ENCODE data around the gene FUS. TPM values are rescaled to one million over a fixed set of nuclear protein-coding genes. Genes with fewer than 3 reads are reported as not detected.
"Not testable (repeated sequence)": the region's sequence is repeated elsewhere in the genome, so short reads cannot be mapped to it uniquely, and the experiment has no call there.

The FUS gene
- total RNA-seq, 1 experiment from 2014 or later = 629 TPM

GRCh38 chr16:31134625-31135534 lies 45.1 kb upstream of the FUS start:
- TSS peak; percentile 68 for BruUV-seq (replicated peaks)
- CTCF ChIA-PET = interaction anchor here (0.6 to 3.8 kb wide), 7 partner anchors 18 to 324 kb away, joined by 3 to 18 read pairs (median 3); partner anchors contain the start of genes ARMC5, HSD3B7 and KAT8

GRCh38 chr16:31135535-31136286 lies 44.2 kb upstream of the FUS start, which contains the start of gene PRSS8:
TSS of gene PRSS8 (minus strand) at chr16:31135727. CDS start at chr16:31135498, 229 bp downstream.
- Mint-ChIP-seq H3K4me1 (ENCODE audit: low read depth, unreplicated experiment) (peaks cover 74% of the 10 kb centered on the region), H3K27ac (ENCODE audit: unreplicated experiment) (peak within 1 kb of the TSS; percentile 6), H3K36me3 (ENCODE audit: insufficient read depth, unreplicated experiment) (peaks cover 72% of the 10 kb centered on the region), H3K4me3 (ENCODE audit: low read depth, unreplicated experiment) (peak within 1 kb of the TSS; percentile 93), H3K27me3 (ENCODE audit: unreplicated experiment) (no peaks in the 10 kb centered on the region), H3K9me3 (ENCODE audit: low read depth, unreplicated experiment) (no peaks in the 10 kb centered on the region)
- CTCF ChIA-PET = interaction anchor here (0.6 to 3.8 kb wide), 5 partner anchors 18 to 186 kb away, joined by 3 to 18 read pairs (median 3); partner anchors contain the start of genes HSD3B7 and KAT8
- intact Hi-C loops (cut with micrococcal nuclease; ENCODE audit: unreplicated experiment) = loop anchor here (2.0 kb wide), 1 partner anchor 19 kb away; the partner anchor contains the start of gene KAT8
- no peak for TF ChIP-seq CTCF (IDR thresholded peaks at IDR 0.05; ENCODE audit: unreplicated experiment)
- DNase-seq = peak; percentile 91
- no TSS peak for BruUV-seq (replicated peaks)

More at GRCh38 chr16:31134625-31135534, 45.1 kb upstream of the FUS start:
- no peaks in the 10 kb centered on the region for H3K9me3 Mint-ChIP-seq (ENCODE audit: low read depth, unreplicated experiment)
- intact Hi-C loops (cut with micrococcal nuclease; ENCODE audit: unreplicated experiment) = loop anchor here (2.0 kb wide), 1 partner anchor 18 kb away; the partner anchor contains the start of gene KAT8
- H3K4me1 Mint-ChIP-seq (ENCODE audit: low read depth, unreplicated experiment) = peaks cover 74% of the 10 kb centered on the region
- H3K36me3 Mint-ChIP-seq (ENCODE audit: insufficient read depth, unreplicated experiment) = peaks cover 78% of the 10 kb centered on the region
- H3K27ac Mint-ChIP-seq (ENCODE audit: unreplicated experiment) = peak overlapping the region; percentile 6
- TF ChIP-seq CTCF (IDR thresholded peaks at IDR 0.05; ENCODE audit: unreplicated experiment) = no peak
- H3K27me3 Mint-ChIP-seq (ENCODE audit: unreplicated experiment) = no peaks in the 10 kb centered on the region
- peak overlapping the region; percentile 93 for H3K4me3 Mint-ChIP-seq (ENCODE audit: low read depth, unreplicated experiment)
- peak; percentile 79 for DNase-seq

GRCh38 chr16:31136287-31136662 lies 43.7 kb upstream of the FUS start:
- Mint-ChIP-seq H3K27ac (ENCODE audit: unreplicated experiment) (peak overlapping the region; percentile 6), H3K4me1 (ENCODE audit: low read depth, unreplicated experiment) (peaks cover 74% of the 10 kb centered on the region), H3K4me3 (ENCODE audit: low read depth, unreplicated experiment) (peak overlapping the region; percentile 93), H3K27me3 (ENCODE audit: unreplicated experiment) (no peaks in the 10 kb centered on the region), H3K36me3 (ENCODE audit: insufficient read depth, unreplicated experiment) (peaks cover 69% of the 10 kb centered on the region), H3K9me3 (ENCODE audit: low read depth, unreplicated experiment) (no peaks in the 10 kb centered on the region)
- intact Hi-C loops (cut with micrococcal nuclease; ENCODE audit: unreplicated experiment) = no loop called here
- no TSS peak for BruUV-seq (replicated peaks)
- DNase-seq = no peak
- TF ChIP-seq CTCF (IDR thresholded peaks at IDR 0.05; ENCODE audit: unreplicated experiment) = no peak
- CTCF ChIA-PET = interaction anchor here (1.0 to 3.8 kb wide), 2 partner anchors 19 to 43 kb away, joined by 3 to 18 read pairs; partner anchors contain the start of gene KAT8

- H3K9me3 Mint-ChIP-seq (ENCODE audit: low read depth, unreplicated experiment); DNase-seq; H3K4me3 Mint-ChIP-seq (ENCODE audit: low read depth, unreplicated experiment); BruUV-seq (replicated peaks); CTCF ChIA-PET; H3K27me3 Mint-ChIP-seq (ENCODE audit: unreplicated experiment); intact Hi-C loops (cut with micrococcal nuclease; ENCODE audit: unreplicated experiment); H3K27ac Mint-ChIP-seq (ENCODE audit: unreplicated experiment): not testable (repeated sequence)
- Mint-ChIP-seq H3K4me1 (ENCODE audit: low read depth, unreplicated experiment) (peaks cover 76% of the 10 kb centered on the region), H3K36me3 (ENCODE audit: insufficient read depth, unreplicated experiment) (peaks cover 69% of the 10 kb centered on the region)
Measured at GRCh38 chr16:31136822-31137499, 43.0 kb upstream of the FUS start.

Measured in Calu3 (cell line).